Endothelial cell of hepatic sinusoid (primary cell): ENCODE data around the gene EFR3B.
"Not testable (repeated sequence)": the region's sequence is repeated elsewhere in the genome, so short reads cannot be mapped to it uniquely, and the experiment has no call there.

Experiments used
- in situ Hi-C: cut with HindIII; loops from 2 replicates; pipeline ENCODE4 v1.10.0; 2017; ENCODE audit warnings: low sequenced_read_pairs

The EFR3B gene

DNA sequence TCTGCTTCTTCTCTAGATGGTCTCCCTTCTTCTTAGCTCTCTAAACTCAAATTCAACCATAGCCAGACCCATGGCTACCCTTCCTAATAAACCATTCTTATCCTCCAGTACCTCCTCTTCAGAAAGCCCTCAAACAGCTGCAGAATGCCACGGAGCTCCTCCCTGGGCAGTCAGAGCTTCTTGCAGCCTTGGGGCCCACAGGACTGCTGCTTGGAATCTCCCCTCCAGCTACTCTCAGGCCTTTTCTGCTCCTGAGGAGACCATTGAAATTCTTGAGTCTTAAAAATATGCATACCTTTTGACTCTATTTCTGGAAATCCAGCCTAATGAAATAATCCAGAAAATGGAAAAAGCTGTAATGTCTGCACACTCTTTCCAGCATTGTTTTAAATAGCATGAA, 30.7 kb downstream of the EFR3B start:
- in situ Hi-C loops: no loop called here

DNA sequence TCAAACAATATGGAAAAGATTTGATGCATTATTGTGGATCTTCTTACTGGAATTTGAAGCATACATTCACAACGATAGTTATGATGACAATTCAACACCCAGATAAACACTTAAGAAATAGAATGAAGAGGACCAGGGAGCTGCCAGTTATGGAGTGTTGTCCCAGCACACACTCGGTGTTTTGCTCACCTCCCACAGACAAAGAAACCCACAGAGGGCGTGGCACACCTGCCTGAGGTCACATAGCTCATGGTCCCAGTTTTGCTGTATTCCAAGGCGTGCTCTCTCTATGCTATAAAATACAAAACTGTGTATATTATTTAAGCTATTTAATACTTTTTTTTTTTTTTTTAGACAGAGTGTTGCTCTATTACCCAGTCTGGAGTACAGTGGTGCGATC, 31.1 kb downstream of the EFR3B start:
- in situ Hi-C loops: no loop called here

DNA sequence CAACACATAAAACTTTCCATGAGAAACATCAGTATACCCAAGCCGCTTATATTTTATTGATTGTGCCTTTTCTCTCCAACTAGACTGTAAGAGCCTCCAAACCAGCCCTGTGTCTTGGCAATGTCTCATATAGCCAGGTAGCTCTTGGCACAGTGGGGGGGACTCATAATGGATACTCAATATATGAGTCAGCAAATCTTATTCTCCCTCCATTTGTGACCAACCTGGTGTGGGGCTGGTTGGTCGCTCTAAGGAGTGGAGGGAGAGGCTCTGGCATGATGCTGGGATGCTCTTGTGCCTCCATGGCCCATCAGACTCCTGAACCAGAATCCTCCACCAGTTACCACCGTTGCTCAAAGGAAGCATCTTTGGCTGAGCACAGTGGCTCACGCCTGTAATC, 32.0 kb downstream of the EFR3B start:
- in situ Hi-C loops: no loop called here

- in situ Hi-C loops: no loop called here
Observed at GRCh38 chr2:25074826-25075225, 33.0 kb downstream of the EFR3B start.

DNA sequence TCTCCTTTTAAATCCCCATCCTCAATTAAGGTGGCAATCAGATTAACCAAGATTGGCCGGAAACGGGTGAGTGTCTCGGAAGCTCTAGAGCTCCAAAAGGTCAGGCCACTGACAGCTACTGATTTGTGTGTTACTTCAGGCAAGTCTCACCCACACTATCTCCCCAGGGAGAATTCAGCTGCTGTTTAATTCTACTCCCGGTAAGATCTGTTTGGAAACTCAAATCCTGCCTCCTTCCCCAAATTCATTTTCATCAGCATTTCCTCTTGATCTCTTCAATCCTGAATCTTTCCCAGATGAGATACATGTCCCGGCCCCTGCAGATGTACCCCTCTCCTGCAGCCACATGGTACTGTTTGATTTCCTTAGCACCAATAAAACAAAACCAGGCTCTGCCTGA, 34.9 kb downstream of the EFR3B start:
- in situ Hi-C loops: no loop called here

DNA sequence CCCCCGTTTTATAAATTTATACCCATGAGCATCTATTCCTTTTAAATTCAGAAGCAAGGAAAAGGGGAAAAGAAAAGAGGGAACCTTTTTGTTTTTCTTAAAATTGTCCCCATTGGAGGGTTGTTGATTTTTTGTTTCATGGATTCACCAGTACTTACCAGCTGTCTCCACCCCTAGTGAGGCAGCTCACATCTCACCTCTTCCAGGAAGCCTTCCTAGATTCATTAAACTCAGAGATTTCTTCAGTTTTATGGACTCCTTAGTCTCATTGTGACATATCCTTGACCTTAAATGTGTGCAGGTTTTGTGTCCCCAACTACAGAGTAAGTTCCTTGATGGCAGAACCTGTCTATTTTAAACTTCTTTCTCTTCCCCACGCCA, 35.9 kb downstream of the EFR3B start:
- in situ Hi-C loops: no loop called here

DNA sequence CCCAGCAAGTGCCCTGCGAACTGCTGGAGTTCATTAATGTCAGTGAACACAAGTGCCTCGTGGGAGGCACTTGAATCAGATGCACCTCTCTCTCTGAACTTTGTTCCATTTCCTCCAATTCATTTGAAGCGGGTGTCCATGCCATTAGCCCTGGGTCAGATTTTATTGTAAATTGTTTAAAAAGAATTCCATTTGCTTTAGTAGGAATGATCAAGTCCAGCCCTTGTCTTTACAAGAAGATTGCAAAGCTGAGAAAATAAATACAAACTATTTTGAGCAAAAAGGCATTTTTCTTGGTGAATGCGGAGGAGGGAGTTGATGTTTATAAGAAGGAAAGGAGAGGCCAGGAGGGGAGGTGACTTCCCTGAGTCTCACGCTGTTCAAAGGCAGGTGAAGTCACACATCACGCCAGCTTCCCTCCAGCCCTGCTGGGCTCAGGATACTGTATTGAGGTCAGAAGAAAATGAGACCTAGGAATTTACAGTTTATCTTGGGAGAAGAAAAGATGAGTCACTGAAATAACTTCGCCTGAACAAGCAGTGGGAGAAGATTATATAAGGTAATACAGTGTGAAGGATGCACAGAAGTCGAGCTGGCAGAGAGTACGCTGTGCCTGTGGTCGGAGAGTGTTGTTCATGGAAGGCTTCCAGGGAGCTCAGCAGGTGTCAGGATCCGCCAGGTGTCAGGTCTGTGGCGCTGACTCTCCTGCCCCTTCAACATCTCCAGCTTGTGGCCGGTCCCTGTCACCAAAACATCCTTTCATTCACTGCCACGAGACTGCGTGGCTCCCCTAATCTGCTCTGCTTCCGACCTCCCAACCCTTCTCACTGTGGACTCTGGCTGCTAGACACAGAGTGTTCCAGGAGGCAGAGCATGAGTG, 36.5 kb downstream of the EFR3B start:
- in situ Hi-C loops: no loop called here

- in situ Hi-C loops: no loop called here
Observed at GRCh38 chr2:25079050-25079635, 37.3 kb downstream of the EFR3B start.

DNA sequence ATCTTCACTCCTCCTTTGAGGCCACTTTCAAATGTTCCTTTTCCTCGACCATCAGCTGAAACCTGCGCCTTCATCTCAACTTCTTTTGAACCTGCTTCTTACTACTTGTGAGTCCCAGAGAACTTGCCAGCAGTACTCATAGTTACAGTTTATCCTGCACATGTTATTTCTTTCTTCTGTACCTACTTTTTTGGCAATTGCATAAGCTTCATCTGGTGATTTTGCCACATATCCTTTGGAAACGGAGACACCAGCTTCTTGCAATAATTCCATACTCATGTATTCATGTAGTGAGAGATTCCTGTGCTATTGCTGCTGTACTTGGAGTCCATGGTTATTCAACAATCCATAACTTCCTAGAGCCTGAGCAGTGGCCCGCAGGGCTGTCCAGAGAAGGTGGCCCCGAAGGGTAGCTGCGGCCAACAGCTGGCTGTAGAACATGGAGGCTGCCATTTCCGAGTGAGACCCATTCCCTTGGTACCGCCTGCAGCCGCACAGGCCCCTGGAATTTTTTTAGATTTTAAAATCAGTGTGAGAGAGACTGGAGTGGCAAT, 39.4 kb downstream of the EFR3B start:
- in situ Hi-C loops: no loop called here

GRCh38 chr2:25082002-25082622, 40.2 kb downstream of the EFR3B start:
- in situ Hi-C loops: no loop called here

DNA sequence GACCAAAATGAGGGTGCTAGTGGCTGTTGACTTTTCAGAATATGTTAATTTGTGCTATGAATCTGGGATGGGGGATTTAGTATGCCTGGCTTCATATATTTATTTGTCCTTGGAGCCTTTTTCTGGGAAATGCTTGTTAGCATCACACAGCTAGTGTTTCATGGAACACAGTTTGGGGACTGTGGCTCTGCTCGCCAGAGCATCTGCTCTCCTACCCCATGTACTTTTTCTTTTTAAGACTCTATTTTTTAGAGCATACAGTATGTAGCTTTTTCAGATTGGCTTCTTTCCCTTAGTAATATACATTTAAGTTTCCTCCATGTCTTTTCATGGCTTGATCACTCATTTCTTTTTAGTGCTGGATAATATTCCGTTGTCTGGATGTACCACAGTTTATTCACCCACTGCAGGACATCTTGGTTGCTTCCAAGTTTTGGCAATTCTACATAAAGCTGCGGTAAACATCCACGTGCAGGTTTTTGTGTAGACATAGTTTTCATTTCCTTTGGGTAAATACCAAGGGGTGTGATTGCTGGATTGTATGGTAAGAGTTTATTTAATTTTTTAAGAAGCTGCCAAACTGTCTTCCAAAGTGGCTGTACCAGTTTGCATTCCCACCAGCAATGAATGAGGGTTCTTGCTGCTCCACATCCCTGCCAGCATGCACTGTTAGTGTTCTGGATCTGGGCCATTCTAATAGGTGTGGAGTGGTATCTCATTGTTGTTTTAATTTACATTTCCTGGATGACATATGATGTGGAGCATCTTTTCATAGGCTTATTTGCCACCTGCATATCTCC, 44.1 kb downstream of the EFR3B start:
- in situ Hi-C loops: no loop called here

GRCh38 chr2:25088817-25089516, 47.1 kb downstream of the EFR3B start:
- in situ Hi-C loops: no loop called here

- in situ Hi-C loops: no loop called here
Observed at GRCh38 chr2:25089605-25090315, 47.9 kb downstream of the EFR3B start.

DNA sequence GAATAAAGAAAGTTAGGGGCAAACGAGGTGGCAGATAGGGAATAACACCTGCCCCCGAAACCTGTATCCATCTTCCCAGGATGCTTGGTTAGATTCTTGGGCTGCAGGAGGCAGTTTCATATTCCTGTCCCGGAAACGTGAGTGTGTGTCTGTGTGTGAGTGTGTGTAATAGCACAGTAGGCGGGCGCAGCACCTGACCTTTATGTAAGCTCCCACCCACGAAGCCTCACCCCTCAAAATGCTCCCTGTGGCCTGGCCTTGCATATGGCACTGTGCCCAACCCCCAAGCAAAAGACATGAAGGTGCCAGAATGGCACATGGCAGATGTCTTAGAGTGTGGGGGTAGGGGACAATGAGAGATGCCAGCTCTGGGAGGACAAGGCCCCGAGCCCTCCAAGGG, 48.9 kb downstream of the EFR3B start:
- in situ Hi-C loops: no loop called here

DNA sequence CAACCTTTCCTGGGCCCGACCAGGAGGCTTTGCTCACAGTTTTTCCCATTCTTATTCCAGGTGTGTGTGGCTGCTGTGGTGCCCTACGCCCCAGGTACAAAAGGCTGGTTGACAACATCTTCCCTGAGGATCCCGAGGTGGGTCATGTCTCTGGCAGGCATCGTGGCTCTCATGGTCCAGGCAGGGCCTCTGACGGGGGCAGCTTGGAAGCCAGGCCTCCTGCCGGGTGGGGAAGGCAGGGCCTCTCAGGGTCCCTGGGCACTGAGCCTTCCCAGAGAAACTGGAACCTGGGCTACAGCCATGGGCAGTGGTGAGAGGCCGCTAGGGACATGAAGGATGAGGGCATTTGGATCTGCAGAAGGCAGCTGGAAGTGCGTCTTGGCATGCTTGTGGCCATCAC, 49.4 kb downstream of the EFR3B start:
- in situ Hi-C loops: no loop called here

DNA sequence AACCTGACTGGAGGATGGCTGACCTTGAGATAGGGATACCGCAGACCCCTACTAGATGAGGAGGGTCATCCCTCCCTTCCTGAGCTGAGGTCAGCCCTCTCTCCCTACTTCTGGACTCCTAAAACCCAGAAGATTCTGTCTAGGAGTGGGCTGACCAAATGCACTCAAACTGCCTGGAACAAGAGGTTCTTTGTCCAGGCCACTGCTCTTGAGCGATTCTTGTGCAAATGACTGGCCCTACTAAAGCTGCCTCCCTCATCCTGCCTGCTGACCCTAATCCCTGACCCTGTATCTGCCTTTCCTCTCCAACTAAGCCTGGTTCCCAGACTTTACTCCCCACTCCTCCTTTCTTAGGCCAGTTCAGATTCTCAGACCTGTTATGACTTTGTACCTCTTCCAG, 56.2 kb downstream of the EFR3B start:
- in situ Hi-C loops: no loop called here

GRCh38 chr2:25098670-25099486, 57.0 kb downstream of the EFR3B start:
- in situ Hi-C loops: no loop called here

GRCh38 chr2:25102352-25102751, 60.5 kb downstream of the EFR3B start:
- in situ Hi-C loops: not testable (repeated sequence)

DNA sequence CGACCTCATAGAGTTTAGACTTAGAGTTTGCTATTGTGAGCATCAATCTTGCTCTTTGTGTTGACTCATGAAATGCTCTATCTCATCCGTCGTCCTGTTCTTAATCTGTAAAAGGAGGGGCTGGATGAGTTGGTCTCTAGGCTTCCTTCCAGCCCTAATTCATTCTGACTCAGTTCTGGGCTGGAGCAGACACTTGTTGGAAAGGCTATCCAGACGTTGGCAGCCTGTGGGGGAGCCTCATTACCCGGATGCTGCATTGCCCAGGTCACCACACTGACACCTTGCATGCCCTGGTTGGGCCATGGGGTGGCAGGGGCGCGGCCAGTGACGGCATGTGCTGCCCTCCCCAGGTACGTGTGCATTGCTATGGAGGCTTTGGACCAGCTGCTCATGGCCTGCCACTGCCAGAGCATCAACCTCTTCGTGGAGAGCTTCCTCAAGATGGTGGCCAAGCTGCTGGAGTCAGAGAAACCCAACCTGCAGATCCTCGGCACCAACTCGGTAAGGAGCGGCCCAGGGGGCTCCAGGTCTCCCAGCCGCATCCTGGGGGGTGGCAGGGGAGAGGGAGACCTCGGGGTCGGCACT, 61.5 kb downstream of the EFR3B start:
- in situ Hi-C loops: no loop called here
